IMR-90 (cell line): Measurements from ENCODE around the gene COX6A1. TPM values are rescaled to one million over a fixed set of nuclear protein-coding genes. Genes with fewer than 3 reads are reported as not detected.

ENCODE experiments used
- ATAC-seq: fragments of 200-7000 bp; cut with Tn5 transposase; 2 replicates; pipeline ENCODE4 v1.9.1; 2020; ENCODE audit warnings: low read depth, mild to moderate bottlenecking, moderate library complexity
- BruUV-seq: library from RNA; stranded (reverse); fragments of 400-500 nt; replicated peaks from 2 replicates; lab custom pipeline; 2021; lab: Mats Ljungman, UMichigan
- CTCF ChIA-PET: fragments of 300-600 bp; formaldehyde crosslinking; extraction: SDS; loops from one replicate; lab custom pipeline; 2021; ENCODE audit warnings: antibody characterized with exemption; lab: Yijun Ruan, JAX
- POLR2A ChIA-PET: fragments of 300-600 bp; sonication (Branson Sonifier 250); formaldehyde crosslinking; loops from one replicate; lab custom pipeline; 2022; ENCODE audit warnings: antibody characterized with exemption; ENCODE audit not compliant: unreplicated experiment; lab: Charles Lee
- DNase-seq: peaks from one replicate; pipeline ENCODE4 v3.0.0; 2013
- H2AFZ ChIP-seq: replicated peaks from 2 replicates; pipeline ENCODE3; 2013; ENCODE audit warnings: low read length, mild to moderate bottlenecking; ENCODE audit not compliant: poor library complexity
- H2AK5ac ChIP-seq: 2 replicates; pipeline ENCODE4 v1.6.1; 2013; ENCODE audit warnings: low read depth, low read length, inconsistent platforms
- H2AK9ac ChIP-seq: replicated peaks from 2 replicates; pipeline ENCODE3; 2013; ENCODE audit warnings: mild to moderate bottlenecking, low read depth, low read length, moderate library complexity; ENCODE audit not compliant: poor library complexity
- H2BK120ac ChIP-seq: 2 replicates; pipeline ENCODE4 v1.6.1; 2013; ENCODE audit warnings: low read depth, low read length, inconsistent platforms
- H2BK15ac ChIP-seq: 3 replicates; pipeline ENCODE4 v1.6.1; 2013; ENCODE audit warnings: low read depth, low read length, inconsistent platforms
- H2BK20ac ChIP-seq: 2 replicates; pipeline ENCODE4 v1.6.1; 2013; ENCODE audit warnings: low read depth, mild to moderate bottlenecking, inconsistent platforms, low read length, moderate library complexity
- H2BK5ac ChIP-seq: 2 replicates; pipeline ENCODE4 v1.6.1; 2013; ENCODE audit warnings: mild to moderate bottlenecking, low read depth, low read length, inconsistent platforms; ENCODE audit not compliant: poor library complexity, severe bottlenecking
- H3K14ac ChIP-seq: replicated peaks from 2 replicates; pipeline ENCODE4 v1.6.1; 2013; ENCODE audit warnings: low read depth, low read length, inconsistent platforms
- H3K18ac ChIP-seq: 2 replicates; pipeline ENCODE4 v1.6.1; 2013; ENCODE audit warnings: low read depth, low read length, control low read depth
- H3K23ac ChIP-seq: 2 replicates; pipeline ENCODE4 v1.6.1; 2013; ENCODE audit warnings: low read depth, low read length, inconsistent platforms
- H3K27ac ChIP-seq: 2 replicates; pipeline ENCODE4 v1.5.1; 2013; ENCODE audit warnings: mild to moderate bottlenecking, control low read depth, low read length; ENCODE audit not compliant: insufficient read depth
- H3K27me3 ChIP-seq: 2 replicates; pipeline ENCODE4 v1.6.1; 2013; ENCODE audit warnings: low read length; ENCODE audit not compliant: control insufficient read depth, insufficient read depth
- H3K36me3 ChIP-seq: 2 replicates; pipeline ENCODE4 v1.6.1; 2013; ENCODE audit warnings: low read length, mixed read lengths; ENCODE audit not compliant: control insufficient read depth, insufficient read depth
- H3K4ac ChIP-seq: 2 replicates; pipeline ENCODE4 v1.6.1; 2013; ENCODE audit warnings: low read depth, low read length, inconsistent platforms
- H3K4me1 ChIP-seq: 2 replicates; pipeline ENCODE4 v1.6.1; 2013; ENCODE audit warnings: low read length, mixed read lengths; ENCODE audit not compliant: control insufficient read depth, insufficient read depth
- H3K4me2 ChIP-seq: 2 replicates; pipeline ENCODE4 v1.6.1; 2013; ENCODE audit warnings: low read depth, mild to moderate bottlenecking, control low read depth, low read length, moderate library complexity
- H3K4me3 ChIP-seq: 2 replicates; pipeline ENCODE4 v1.5.1; 2013; ENCODE audit warnings: low read depth, mild to moderate bottlenecking, control low read depth, low read length, moderate library complexity; ENCODE audit not compliant: insufficient read depth
- H3K56ac ChIP-seq: 2 replicates; pipeline ENCODE4 v1.6.1; 2013; ENCODE audit warnings: low read length, inconsistent platforms; ENCODE audit not compliant: insufficient read depth; ENCODE audit errors: extremely low read depth
- H3K79me1 ChIP-seq, 2 experiments: 2 replicates each; pipeline ENCODE4 v1.6.1; 2013; ENCODE audit warnings: low read length in 2 of 2, inconsistent platforms in 1 of 2, low read depth in 1 of 2
- H3K9ac ChIP-seq: 2 replicates; pipeline ENCODE4 v1.6.1; 2013; ENCODE audit warnings: low read depth, low read length, control low read depth
- H3K9me1 ChIP-seq: 2 replicates; pipeline ENCODE4 v1.6.1; 2013; ENCODE audit warnings: low read length, inconsistent platforms; ENCODE audit not compliant: insufficient read depth
- H3K9me3 ChIP-seq: 2 replicates; pipeline ENCODE4 v1.6.1; 2013; ENCODE audit warnings: low read length; ENCODE audit not compliant: control insufficient read depth, insufficient read depth
- H4K20me1 ChIP-seq: 2 replicates; pipeline ENCODE4 v1.6.1; 2013; ENCODE audit warnings: low read length, inconsistent platforms; ENCODE audit not compliant: insufficient read depth
- H4K5ac ChIP-seq: 2 replicates; pipeline ENCODE4 v1.6.1; 2013; ENCODE audit warnings: mild to moderate bottlenecking, low read depth, low read length, control low read depth
- H4K8ac ChIP-seq, 2 experiments: 2 replicates each; pipeline ENCODE4 v1.6.1; 2013; ENCODE audit warnings: low read depth in 2 of 2, low read length in 2 of 2, control low read depth in 1 of 2, inconsistent platforms in 1 of 2
- H4K91ac ChIP-seq: 2 replicates; pipeline ENCODE4 v1.6.1; 2013; ENCODE audit warnings: low read depth, low read length, inconsistent platforms; ENCODE audit not compliant: insufficient read depth
- BHLHE40 ChIP-seq: fragments of 150-350 bp; IDR thresholded peaks from 2 replicates; pipeline ENCODE4 v1.6.1; 2016; ENCODE audit warnings: mild to moderate bottlenecking, low read depth, low read length
- CHD1 ChIP-seq: IDR thresholded peaks from 2 replicates; pipeline ENCODE4 v1.6.1; 2012; ENCODE audit warnings: low read depth, low read length, improper control_type of control experiment
- FOS ChIP-seq: fragments of 150-350 bp; IDR thresholded peaks from 2 replicates; pipeline ENCODE4 v1.6.1; 2016; ENCODE audit warnings: low read depth, low read length
- MAFK ChIP-seq: IDR thresholded peaks from 2 replicates; pipeline ENCODE4 v1.6.1; 2012; ENCODE audit warnings: low read depth, low read length, improper control_type of control experiment
- MAZ ChIP-seq: IDR thresholded peaks from 2 replicates; pipeline ENCODE4 v1.6.1; 2012; ENCODE audit warnings: low read depth, mild to moderate bottlenecking, low read length, improper control_type of control experiment, moderate library complexity, borderline replicate concordance
- MXI1 ChIP-seq: IDR thresholded peaks from 2 replicates; pipeline ENCODE4 v1.6.1; 2012; ENCODE audit warnings: low read depth, mild to moderate bottlenecking, low read length, moderate library complexity, borderline replicate concordance
- NFE2L2 ChIP-seq: fragments of 150-350 bp; IDR thresholded peaks from 2 replicates; pipeline ENCODE4 v1.6.1; 2016; ENCODE audit warnings: low read depth, mild to moderate bottlenecking, low read length
- POLR2A ChIP-seq: IDR thresholded peaks from 2 replicates; pipeline ENCODE4 v1.6.1; 2012; ENCODE audit warnings: mild to moderate bottlenecking, low read depth, low read length
- RAD21 ChIP-seq: IDR thresholded peaks from 2 replicates; pipeline ENCODE4 v1.6.1; 2012; ENCODE audit warnings: low read length, improper control_type of control experiment
- RCOR1 ChIP-seq: IDR thresholded peaks from 2 replicates; pipeline ENCODE4 v1.6.1; 2012; ENCODE audit warnings: mild to moderate bottlenecking, low read length, improper control_type of control experiment; ENCODE audit not compliant: insufficient replicate concordance
- RFX5 ChIP-seq: IDR thresholded peaks from 2 replicates; pipeline ENCODE4 v1.8.0; 2012; ENCODE audit warnings: low read depth, mild to moderate bottlenecking, low read length, moderate library complexity
- SMC3 ChIP-seq: fragments of 150-350 bp; IDR thresholded peaks from 2 replicates; pipeline ENCODE4 v1.6.1; 2016; ENCODE audit warnings: low read depth, mild to moderate bottlenecking, antibody characterized with exemption, low read length, moderate library complexity
- WGBS, 2 experiments: methylation state at CpG; one replicate each; pipeline versions ENCODE4 v1.1.5 to v1.1.7; 2013; ENCODE audit warnings: missing lambda C conversion rate in 2 of 2; ENCODE audit not compliant: insufficient read length in 1 of 2; ENCODE audit errors: extremely low coverage in 2 of 2; 5-methylcytosine and 5-hydroxymethylcytosine counted together
- dilution Hi-C: fragments of 300-500 bp; cut with HindIII; formaldehyde crosslinking; loops from one replicate; pipeline ENCODE4 v1.14.3; 2018; ENCODE audit warnings: low sequenced_read_pairs; ENCODE audit not compliant: unreplicated experiment
- in situ Hi-C: fragments of 300-500 bp; cut with MboI; formaldehyde crosslinking; loops from 3 replicates; pipeline ENCODE4 v1.14.3; 2019; ENCODE audit warnings: low sequenced_read_pairs, inconsistent platforms, mixed read lengths
- intact Hi-C: fragments of 100-400 bp; cut with micrococcal nuclease; formaldehyde crosslinking; loops from 2 replicates; pipeline ENCODE4 v1.10.0; 2022
- polyA plus RNA-seq, 3 experiments: library from polyadenylated mRNA; depleted of rRNA; stranded (reverse); fragments of >200 nt; gene quantifications; 2 replicates each; pipeline ENCODE4 v1.2.3, GENCODE V29; 2012; ENCODE audit warnings: low replicate concordance in 1 of 3
- total RNA-seq: library from RNA; depleted of rRNA; stranded (reverse); fragments of >200 nt; gene quantifications from 2 replicates; pipeline ENCODE4 v1.2.3, GENCODE V29; 2012
- TF ChIP-seq, protein P1 (sequence below): conservative IDR thresholded peaks from 2 replicates; pipeline ENCODE4 v1.5.1; 2012; ENCODE audit warnings: mild to moderate bottlenecking, low read depth, low read length, improper control_type of control experiment
- TF ChIP-seq, protein P2 (sequence below): fragments of 150-350 bp; IDR thresholded peaks from 2 replicates; pipeline ENCODE4 v1.6.1; 2017; ENCODE audit warnings: mild to moderate bottlenecking, antibody characterized with exemption, low read length, low read depth
- TF ChIP-seq, protein P3 (sequence below): fragments of 150-350 bp; IDR thresholded peaks from 2 replicates; pipeline ENCODE4 v1.6.1; 2016; ENCODE audit warnings: low read depth, mild to moderate bottlenecking, low read length, moderate library complexity, borderline replicate concordance

The COX6A1 gene
- total and polyA plus RNA-seq, 2 of the 4 experiments (the other 2 are of a cell fraction): 396 to 541 TPM

DNA sequence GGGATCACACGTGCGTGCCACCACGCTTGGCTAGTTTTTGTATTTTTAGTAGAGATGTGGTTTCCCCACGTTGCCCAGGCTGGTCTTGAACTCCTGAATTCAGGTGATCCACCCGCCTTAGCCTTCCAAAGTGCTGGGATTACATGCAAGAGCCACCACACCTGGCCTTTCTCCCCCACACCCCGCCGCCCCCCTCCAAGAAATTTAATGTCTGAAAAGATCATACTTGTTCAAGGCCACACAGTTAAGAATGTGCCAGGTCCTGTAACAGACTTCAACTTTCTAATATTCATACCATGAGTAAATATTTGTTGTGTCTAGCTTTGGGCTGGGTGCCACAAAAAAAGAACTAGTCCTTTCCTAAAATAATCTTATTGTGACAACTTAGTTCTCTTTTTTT is 17.4 kb downstream of the COX6A1 start:
- Histone ChIP-seq H4K91ac (no peak overlapping the region), H3K79me1 (peaks cover 8 to 45% of the 10 kb centered on the region in 2 experiments), H4K5ac (no peak overlapping the region), H3K27ac (no peak overlapping the region), H2AK9ac (no peak overlapping the region), H2BK5ac (no peak overlapping the region), H2AFZ (no peak overlapping the region), H2BK120ac (no peak overlapping the region), H3K14ac (no peak overlapping the region), H3K4me1 (no peaks in the 10 kb centered on the region), H2BK20ac (no peak overlapping the region), H2AK5ac (no peak overlapping the region), H3K18ac (no peak overlapping the region), H3K9me1 (no peaks in the 10 kb centered on the region), H3K23ac (no peak overlapping the region), H3K4me2 (no peak overlapping the region), H3K36me3 (peaks cover 45% of the 10 kb centered on the region), H3K9ac (no peak overlapping the region), H4K20me1 (peaks cover 20% of the 10 kb centered on the region; the same call in 1 of the 2 replicates), H3K56ac (no peak overlapping the region), H3K9me3 (no peaks in the 10 kb centered on the region), H3K27me3 (no peaks in the 10 kb centered on the region), H3K4me3 (no peak overlapping the region), H3K4ac (no peak overlapping the region), H2BK15ac (no peak overlapping the region), H4K8ac (no peak overlapping the region)
- ChIA-PET CTCF (no interaction called here), POLR2A (no interaction called here)
- no TSS peak for BruUV-seq
- dilution Hi-C loops (no loop called here), intact Hi-C loops (no loop called here), in situ Hi-C loops (no loop called here)
- TF ChIP-seq MAZ (no peak), RCOR1 (no peak), CHD1 (no peak), RFX5 (no peak), POLR2A (no peak), MAFK (no peak), MXI1 (no peak), SMC3 (no peak), NFE2L2 (no peak), BHLHE40 (no peak), RAD21 (no peak), FOS (no peak)
- TF ChIP-seq, protein P1, sequence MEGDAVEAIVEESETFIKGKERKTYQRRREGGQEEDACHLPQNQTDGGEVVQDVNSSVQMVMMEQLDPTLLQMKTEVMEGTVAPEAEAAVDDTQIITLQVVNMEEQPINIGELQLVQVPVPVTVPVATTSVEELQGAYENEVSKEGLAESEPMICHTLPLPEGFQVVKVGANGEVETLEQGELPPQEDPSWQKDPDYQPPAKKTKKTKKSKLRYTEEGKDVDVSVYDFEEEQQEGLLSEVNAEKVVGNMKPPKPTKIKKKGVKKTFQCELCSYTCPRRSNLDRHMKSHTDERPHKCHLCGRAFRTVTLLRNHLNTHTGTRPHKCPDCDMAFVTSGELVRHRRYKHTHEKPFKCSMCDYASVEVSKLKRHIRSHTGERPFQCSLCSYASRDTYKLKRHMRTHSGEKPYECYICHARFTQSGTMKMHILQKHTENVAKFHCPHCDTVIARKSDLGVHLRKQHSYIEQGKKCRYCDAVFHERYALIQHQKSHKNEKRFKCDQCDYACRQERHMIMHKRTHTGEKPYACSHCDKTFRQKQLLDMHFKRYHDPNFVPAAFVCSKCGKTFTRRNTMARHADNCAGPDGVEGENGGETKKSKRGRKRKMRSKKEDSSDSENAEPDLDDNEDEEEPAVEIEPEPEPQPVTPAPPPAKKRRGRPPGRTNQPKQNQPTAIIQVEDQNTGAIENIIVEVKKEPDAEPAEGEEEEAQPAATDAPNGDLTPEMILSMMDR: no peak
- TF ChIP-seq, protein P2, sequence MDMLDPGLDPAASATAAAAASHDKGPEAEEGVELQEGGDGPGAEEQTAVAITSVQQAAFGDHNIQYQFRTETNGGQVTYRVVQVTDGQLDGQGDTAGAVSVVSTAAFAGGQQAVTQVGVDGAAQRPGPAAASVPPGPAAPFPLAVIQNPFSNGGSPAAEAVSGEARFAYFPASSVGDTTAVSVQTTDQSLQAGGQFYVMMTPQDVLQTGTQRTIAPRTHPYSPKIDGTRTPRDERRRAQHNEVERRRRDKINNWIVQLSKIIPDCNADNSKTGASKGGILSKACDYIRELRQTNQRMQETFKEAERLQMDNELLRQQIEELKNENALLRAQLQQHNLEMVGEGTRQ: no peak
- TF ChIP-seq, protein P3, sequence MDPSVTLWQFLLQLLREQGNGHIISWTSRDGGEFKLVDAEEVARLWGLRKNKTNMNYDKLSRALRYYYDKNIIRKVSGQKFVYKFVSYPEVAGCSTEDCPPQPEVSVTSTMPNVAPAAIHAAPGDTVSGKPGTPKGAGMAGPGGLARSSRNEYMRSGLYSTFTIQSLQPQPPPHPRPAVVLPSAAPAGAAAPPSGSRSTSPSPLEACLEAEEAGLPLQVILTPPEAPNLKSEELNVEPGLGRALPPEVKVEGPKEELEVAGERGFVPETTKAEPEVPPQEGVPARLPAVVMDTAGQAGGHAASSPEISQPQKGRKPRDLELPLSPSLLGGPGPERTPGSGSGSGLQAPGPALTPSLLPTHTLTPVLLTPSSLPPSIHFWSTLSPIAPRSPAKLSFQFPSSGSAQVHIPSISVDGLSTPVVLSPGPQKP: no peak
- no peak for ATAC-seq
- no CpG with 5 or more reads among the region's 7 CpGs for WGBS, 2 experiments
- no peak for DNase-seq
